Lung microvascular endothelial cell (primary cell): Measurements from ENCODE around the gene HOOK1. TPM values are rescaled to one million over a fixed set of nuclear protein-coding genes. Genes with fewer than 3 reads are reported as not detected.

ENCODE experiments used
- DNase-seq, 2 donors: peaks; one replicate each; pipeline versions ENCODE4 v3.0.0 to v3.0.0-alpha.2; 2010; ENCODE audit warnings: low read depth in 2 of 2
- total RNA-seq: library from RNA; depleted of rRNA; stranded (reverse); fragments of >200 nt; gene quantifications from 2 replicates; pipeline ENCODE4 v1.2.1, GENCODE V29; 2014

HOOK1 gene
- not detected in 2 replicates for total RNA-seq

GRCh38 chr1:59814901-59815825, at the start of gene HOOK1:
Gene HOOK1, plus strand, starts transcription at chr1:59814949. Its CDS starts 169 bp downstream, at chr1:59815118.
- no peak for DNase-seq

GRCh38 chr1:59765011-59765730, 49.6 kb upstream of the HOOK1 start:
- no peak for DNase-seq

GRCh38 chr1:59766227-59766855, 48.4 kb upstream of the HOOK1 start:
- no peak for DNase-seq

- peak; percentile 76 to 96 for DNase-seq
These were observed 47.6 kb upstream of the HOOK1 start for GRCh38 chr1:59767119-59767518.

GRCh38 chr1:59768792-59769735, 45.7 kb upstream of the HOOK1 start:
- no peak for DNase-seq

- DNase-seq: no peak
These were observed 45.0 kb upstream of the HOOK1 start for GRCh38 chr1:59769736-59770095.

GRCh38 chr1:59771361-59771760, 43.4 kb upstream of the HOOK1 start:
- no peak for DNase-seq

GRCh38 chr1:59775480-59775879, 39.3 kb upstream of the HOOK1 start:
- DNase-seq: no peak

GRCh38 chr1:59776960-59777852, 37.5 kb upstream of the HOOK1 start:
- peak; percentile 42 to 70 for DNase-seq

GRCh38 chr1:59779949-59780348, 34.8 kb upstream of the HOOK1 start:
- no peak for DNase-seq

- no peak for DNase-seq
These were observed 25.9 kb upstream of the HOOK1 start for GRCh38 chr1:59788825-59789224.

- no peak for DNase-seq
These were observed 16.1 kb upstream of the HOOK1 start for GRCh38 chr1:59798600-59798999.

GRCh38 chr1:59803458-59804038, 11.2 kb upstream of the HOOK1 start:
- peak; percentile 31 for DNase-seq

GRCh38 chr1:59804301-59804700, 10.4 kb upstream of the HOOK1 start:
- peak in 1 of 2 donors; percentile 9 for DNase-seq

GRCh38 chr1:59805554-59805953, 9.2 kb upstream of the HOOK1 start:
- DNase-seq: no peak

GRCh38 chr1:59814180-59814900, 409 bp upstream of the HOOK1 start:
- peak in 1 of 2 donors; percentile 33 for DNase-seq

- DNase-seq: no peak
These were observed 1.1 kb downstream of the HOOK1 start for GRCh38 chr1:59815892-59816291.

GRCh38 chr1:59816318-59816878, 1.6 kb downstream of the HOOK1 start:
- no peak for DNase-seq
